ENCODE data around the gene ADD1.
A peak's percentile ranks its signal among the peaks of the same experiment; 100 is the strongest.

The ADD1 gene

GRCh38 chr4:2812612-2813354 is 30.9 kb upstream of the ADD1 start:
- peak; percentile 54 for DNase-seq (ENCODE audit: low read depth)
- peak overlapping the region; percentile 53 for H3K4me3 ChIP-seq (ENCODE audit: low read depth, low read length)

GRCh38 chr4:2813446-2814405 is 29.9 kb upstream of the ADD1 start:
- no peak for DNase-seq (ENCODE audit: low read depth)
- H3K4me3 ChIP-seq (ENCODE audit: low read depth, low read length): peak overlapping the region; percentile 53
- TF ChIP-seq CTCF (conservative IDR thresholded peaks at IDR 0.05; ENCODE audit: low read depth, low read length): no peak

More at GRCh38 chr4:2812612-2813354, 30.9 kb upstream of the ADD1 start:
- TF ChIP-seq CTCF (conservative IDR thresholded peaks at IDR 0.05; ENCODE audit: low read depth, low read length): no peak

- H3K4me3 ChIP-seq (ENCODE audit: low read depth, low read length): no peak overlapping the region
- no peak for DNase-seq (ENCODE audit: low read depth)
- TF ChIP-seq CTCF (conservative IDR thresholded peaks at IDR 0.05; ENCODE audit: low read depth, low read length): no peak
These were observed 28.9 kb upstream of the ADD1 start for GRCh38 chr4:2814627-2815270.

GRCh38 chr4:2816401-2816954 is 27.2 kb upstream of the ADD1 start:
- H3K4me3 ChIP-seq (ENCODE audit: low read depth, low read length): no peak overlapping the region
- no peak for DNase-seq (ENCODE audit: low read depth)
- no peak for TF ChIP-seq CTCF (conservative IDR thresholded peaks at IDR 0.05; ENCODE audit: low read depth, low read length)

- H3K4me3 ChIP-seq (ENCODE audit: low read depth, low read length): no peak overlapping the region
- DNase-seq (ENCODE audit: low read depth): no peak
- no peak for TF ChIP-seq CTCF (conservative IDR thresholded peaks at IDR 0.05; ENCODE audit: low read depth, low read length)
These were observed 26.5 kb upstream of the ADD1 start for GRCh38 chr4:2817137-2817536.

GRCh38 chr4:2817701-2818350 is 25.8 kb upstream of the ADD1 start:
- no peak for TF ChIP-seq CTCF (conservative IDR thresholded peaks at IDR 0.05; ENCODE audit: low read depth, low read length)
- no peak for DNase-seq (ENCODE audit: low read depth)
- peak overlapping the region; percentile 62 for H3K4me3 ChIP-seq (ENCODE audit: low read depth, low read length)
